Tibial artery (tissue), 4 donors: Measurements from ENCODE around the gene CABP1.

Experiments used
- DNase-seq, 2 donors: peaks; one replicate each; pipeline ENCODE4 v3.0.0-alpha.2; 2019
- H3K27ac ChIP-seq, 2 donors: fragments of 200-600 bp; sonication (generic) in 1 of 2; 1 replicate in 1 of 2; 2 replicates in 1 of 2; pipeline ENCODE4 v1.5.1; 2018 to 2019; ENCODE audit warnings: mild to moderate bottlenecking in 1 of 2
- H3K27me3 ChIP-seq, 2 donors: fragments of 200-600 bp; sonication (generic) in 1 of 2; one replicate each; pipeline versions ENCODE4 v1.5.1 to v1.6.0; 2016 to 2019
- H3K36me3 ChIP-seq, 3 donors: fragments of 200-600 bp; sonication (generic) in 2 of 3; one replicate each; pipeline ENCODE4 v1.5.1; 2016 to 2019; ENCODE audit warnings: mild to moderate bottlenecking in 2 of 3
- H3K4me1 ChIP-seq, 4 donors: fragments of 200-600 bp; sonication (generic) in 2 of 4; 1 replicate in 3 of 4; 2 replicates in 1 of 4; pipeline ENCODE4 v1.5.1; 2016 to 2019
- H3K4me3 ChIP-seq, 2 donors: fragments of 200-600 bp; sonication (generic) in 1 of 2; 1 replicate in 1 of 2; 2 replicates in 1 of 2; pipeline ENCODE4 v1.5.1; 2018 to 2019; ENCODE audit warnings: mild to moderate bottlenecking in 2 of 2
- H3K9me3 ChIP-seq, 3 donors: fragments of 200-600 bp; sonication (generic) in 1 of 3; one replicate each; pipeline ENCODE4 v1.5.1; 2016 to 2019
- intact Hi-C: fragments of 100-400 bp; cut with DNase I; formaldehyde crosslinking; loops from one replicate; pipeline ENCODE4 v1.15.0; 2023; ENCODE audit warnings: low total_unique reads
- TF ChIP-seq, protein P1 (sequence below), 2 experiments: fragments of 200-600 bp in 1 of 2; fragments of 450-650 bp in 1 of 2; IDR thresholded peaks; one replicate each; pipeline ENCODE4 v1.5.1; 2017 to 2019; ENCODE audit warnings: antibody characterized with exemption in 2 of 2, mild to moderate bottlenecking in 1 of 2, moderate library complexity in 1 of 2

CABP1 gene

DNA sequence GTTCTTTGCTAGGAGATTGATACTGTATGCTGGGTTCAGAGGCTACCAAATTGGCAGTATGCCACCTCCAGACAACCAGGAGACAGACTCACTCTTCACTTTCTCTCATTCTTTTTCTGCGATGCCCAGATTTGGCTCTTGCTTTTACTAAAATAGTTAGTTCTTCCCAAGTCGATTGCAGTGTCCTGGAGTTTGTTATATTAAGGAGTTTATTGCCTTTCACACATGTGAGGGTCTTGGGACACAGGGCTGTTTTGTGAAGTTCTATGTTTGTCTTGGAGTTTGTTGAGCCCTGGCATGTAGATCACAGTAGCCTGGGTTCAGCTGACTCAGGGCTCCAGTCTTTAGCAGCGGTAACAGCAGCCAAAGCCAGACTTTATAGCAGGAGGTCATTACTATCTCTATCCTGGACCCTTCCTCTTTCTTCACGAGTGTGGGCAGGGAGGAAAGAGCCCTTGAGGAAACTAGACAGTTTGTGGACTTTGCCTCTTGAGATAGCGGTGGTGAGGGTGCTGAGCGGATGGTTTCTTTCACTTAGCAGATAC, 48.2 kb downstream of the CABP1 start:
- peaks cover 0 to 38% (median 28%) of the 10 kb centered on the region in 4 donors for H3K4me1 ChIP-seq
- DNase-seq: no peak
- intact Hi-C loops: loop anchor here (2.0 to 5.0 kb wide), 2 partner anchors 22 to 41 kb away; partner anchors contain the start of gene UNC119B
- peak overlapping the region; percentile 78 to 87 for H3K4me3 ChIP-seq
- peaks cover 0 to 5% (median 0%) of the 10 kb centered on the region in 3 donors for H3K36me3 ChIP-seq
- H3K9me3 ChIP-seq: no peaks in the 10 kb centered on the region
- no peaks in the 10 kb centered on the region for H3K27me3 ChIP-seq
- peak overlapping the region; percentile 91 to 92 for H3K27ac ChIP-seq
- TF ChIP-seq, protein P1, sequence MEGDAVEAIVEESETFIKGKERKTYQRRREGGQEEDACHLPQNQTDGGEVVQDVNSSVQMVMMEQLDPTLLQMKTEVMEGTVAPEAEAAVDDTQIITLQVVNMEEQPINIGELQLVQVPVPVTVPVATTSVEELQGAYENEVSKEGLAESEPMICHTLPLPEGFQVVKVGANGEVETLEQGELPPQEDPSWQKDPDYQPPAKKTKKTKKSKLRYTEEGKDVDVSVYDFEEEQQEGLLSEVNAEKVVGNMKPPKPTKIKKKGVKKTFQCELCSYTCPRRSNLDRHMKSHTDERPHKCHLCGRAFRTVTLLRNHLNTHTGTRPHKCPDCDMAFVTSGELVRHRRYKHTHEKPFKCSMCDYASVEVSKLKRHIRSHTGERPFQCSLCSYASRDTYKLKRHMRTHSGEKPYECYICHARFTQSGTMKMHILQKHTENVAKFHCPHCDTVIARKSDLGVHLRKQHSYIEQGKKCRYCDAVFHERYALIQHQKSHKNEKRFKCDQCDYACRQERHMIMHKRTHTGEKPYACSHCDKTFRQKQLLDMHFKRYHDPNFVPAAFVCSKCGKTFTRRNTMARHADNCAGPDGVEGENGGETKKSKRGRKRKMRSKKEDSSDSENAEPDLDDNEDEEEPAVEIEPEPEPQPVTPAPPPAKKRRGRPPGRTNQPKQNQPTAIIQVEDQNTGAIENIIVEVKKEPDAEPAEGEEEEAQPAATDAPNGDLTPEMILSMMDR (IDR thresholded peaks at IDR 0.05): no peak

DNA sequence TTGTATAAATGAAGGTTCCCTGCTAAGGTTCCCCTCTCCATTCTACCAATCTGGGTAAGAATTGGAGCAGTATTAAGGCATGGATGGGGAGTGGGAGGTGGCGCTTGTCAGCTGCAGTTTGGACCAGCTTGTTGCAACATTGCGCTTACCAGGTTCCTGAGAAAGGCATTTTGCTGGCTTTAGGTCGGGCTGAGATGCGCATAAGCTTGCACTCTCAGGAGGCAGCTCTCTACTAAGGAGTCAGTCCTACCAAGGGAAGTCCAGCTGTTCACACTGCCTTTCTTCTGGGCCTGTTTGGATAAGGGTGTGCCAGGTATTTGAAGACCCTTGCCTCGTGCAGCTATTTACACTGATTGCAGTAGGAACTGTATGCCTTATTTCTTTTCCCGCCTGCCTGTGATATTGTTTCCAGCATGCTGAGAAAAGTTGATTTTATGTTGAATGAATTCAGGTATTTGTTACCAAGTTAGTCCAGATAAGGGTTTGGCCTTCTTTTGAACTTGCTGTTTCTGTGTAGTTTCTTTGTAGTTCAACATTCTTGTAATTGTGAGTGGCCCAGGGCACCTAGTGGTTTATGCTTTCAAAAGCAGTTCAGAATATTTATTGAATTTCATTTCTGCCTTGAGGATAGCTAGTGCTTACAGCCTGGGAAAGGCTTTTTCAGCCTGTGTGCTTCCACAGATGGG, 49.1 kb downstream of the CABP1 start:
- H3K36me3 ChIP-seq: peaks cover under 1 to 12% (median 9%) of the 10 kb centered on the region in 3 donors
- no peak for DNase-seq
- no peaks in the 10 kb centered on the region for H3K27me3 ChIP-seq
- no peaks in the 10 kb centered on the region for H3K9me3 ChIP-seq
- H3K27ac ChIP-seq: peak overlapping the region in 1 of 2 donors; percentile 91
- intact Hi-C loops: loop anchor here (2.0 to 5.0 kb wide), 2 partner anchors 21 to 42 kb away; partner anchors contain the start of gene UNC119B
- H3K4me1 ChIP-seq: peaks cover 0 to 38% (median 28%) of the 10 kb centered on the region in 4 donors
- TF ChIP-seq, protein P1 (IDR thresholded peaks at IDR 0.05): no peak
- peak overlapping the region; percentile 78 to 87 for H3K4me3 ChIP-seq

DNA sequence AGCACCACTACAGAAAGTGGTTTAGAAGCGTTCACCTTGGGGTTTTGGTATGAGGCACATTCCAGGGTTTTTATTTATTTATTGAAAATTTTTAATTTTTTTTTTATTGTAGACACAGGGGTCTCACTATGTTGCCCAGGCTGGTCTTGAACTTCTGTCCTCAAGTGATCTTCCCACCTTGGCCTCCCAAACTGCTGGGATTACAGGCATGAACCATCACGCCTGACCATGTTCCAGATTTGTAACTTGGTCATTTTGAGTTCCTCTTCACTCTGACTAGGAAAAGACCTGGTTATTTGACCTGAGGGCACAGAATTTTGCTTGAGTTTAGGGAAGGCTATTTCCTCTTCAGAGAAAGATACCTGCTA, 49.6 kb downstream of the CABP1 start:
- Histone ChIP-seq H3K4me1 (peaks cover 0 to 38% (median 28%) of the 10 kb centered on the region in 4 donors), H3K36me3 (peaks cover 5 to 17% (median 14%) of the 10 kb centered on the region in 3 donors), H3K27ac (no peak overlapping the region), H3K4me3 (no peak overlapping the region), H3K27me3 (no peaks in the 10 kb centered on the region), H3K9me3 (no peaks in the 10 kb centered on the region)
- TF ChIP-seq, protein P1 (IDR thresholded peaks at IDR 0.05): no peak
- intact Hi-C loops: no loop called here
- no peak for DNase-seq

DNA sequence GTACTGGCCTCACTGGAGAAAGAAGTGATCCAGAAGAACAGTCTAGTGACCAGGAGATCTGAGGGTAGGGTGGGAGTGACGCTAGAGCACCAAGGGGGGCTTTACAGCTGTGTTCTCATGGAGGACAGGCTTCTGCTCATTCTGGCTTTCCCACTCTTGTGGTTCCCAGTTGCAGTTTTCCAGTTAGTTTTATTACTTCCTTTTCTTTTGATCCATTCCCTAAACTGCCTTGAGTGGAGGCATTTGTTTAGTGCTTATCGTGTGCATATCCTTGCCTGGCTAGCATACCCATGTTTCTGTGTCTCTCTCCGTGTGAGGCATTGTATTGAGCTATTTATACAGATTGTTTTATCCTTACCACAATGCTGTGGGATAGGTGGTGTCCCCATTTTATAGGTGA, 50.6 kb downstream of the CABP1 start:
- peaks cover 0 to 33% (median 23%) of the 10 kb centered on the region in 4 donors for H3K4me1 ChIP-seq
- H3K4me3 ChIP-seq: no peak overlapping the region
- TF ChIP-seq, protein P1 (IDR thresholded peaks at IDR 0.05): no peak
- H3K36me3 ChIP-seq: peaks cover 14 to 26% (median 24%) of the 10 kb centered on the region in 3 donors
- H3K27me3 ChIP-seq: no peaks in the 10 kb centered on the region
- H3K27ac ChIP-seq: no peak overlapping the region
- DNase-seq: no peak
- no peaks in the 10 kb centered on the region for H3K9me3 ChIP-seq
- intact Hi-C loops: no loop called here

DNA sequence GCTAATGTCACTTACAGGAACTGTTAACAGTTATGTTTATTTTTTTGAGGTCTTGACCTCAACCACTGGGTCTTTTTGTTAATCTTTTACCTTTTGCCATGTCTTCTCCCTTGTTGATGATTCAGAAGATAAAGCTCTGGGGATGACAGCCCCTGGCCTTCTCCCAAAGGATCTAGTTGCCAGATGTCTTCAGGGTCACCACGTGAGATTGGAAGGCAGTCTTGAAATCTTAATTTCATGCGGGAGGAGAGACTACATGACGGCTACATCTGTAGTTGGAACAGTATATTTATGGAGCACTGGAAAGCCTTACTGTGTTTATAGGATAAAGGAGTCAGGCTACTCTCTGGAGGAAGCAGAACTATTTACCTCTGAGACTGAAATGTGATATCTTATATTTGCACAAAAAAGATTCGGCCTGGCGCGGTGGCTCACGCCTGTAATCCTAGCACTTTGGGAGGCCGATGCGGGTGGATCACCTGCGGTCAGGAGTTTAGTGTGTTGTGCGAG, 52.2 kb downstream of the CABP1 start:
- H3K4me1 ChIP-seq: peaks cover 0 to 33% (median 22%) of the 10 kb centered on the region in 4 donors

More for the DNA sequence above, 52.2 kb downstream of the CABP1 start:
- Histone ChIP-seq H3K27ac (no peak overlapping the region), H3K9me3 (no peaks in the 10 kb centered on the region), H3K4me3 (no peak overlapping the region), H3K27me3 (no peaks in the 10 kb centered on the region), H3K36me3 (peaks cover 28 to 42% (median 39%) of the 10 kb centered on the region in 3 donors)
- TF ChIP-seq, protein P1 (IDR thresholded peaks at IDR 0.05): no peak
- intact Hi-C loops: no loop called here
- DNase-seq: no peak
